AG20443 (cell line): Measurements from ENCODE around the gene RAB25.
"Not testable (repeated sequence)": the region's sequence is repeated elsewhere in the genome, so short reads cannot be mapped to it uniquely, and the experiment has no call there.

Source experiments
- DNase-seq: peaks from one replicate; pipeline ENCODE4 v3.0.0; 2012; ENCODE audit warnings: low spot score, mixed read lengths

Gene RAB25

GRCh38 chr1:156054500-156055280 lies 6.3 kb upstream of the RAB25 start, which contains the start of gene LAMTOR2:
Gene LAMTOR2, plus strand, starts transcription at chr1:156054782. Its CDS starts 108 bp downstream, at chr1:156054890.
- peak; percentile 96 for DNase-seq

- DNase-seq, result no peak
These were observed 5.5 kb upstream of the RAB25 start for GRCh38 chr1:156055281-156056048.

GRCh38 chr1:156056326-156056849 lies 4.6 kb upstream of the RAB25 start:
- DNase-seq, result no peak

GRCh38 chr1:156062189-156062588 lies 1.2 kb downstream of the RAB25 start:
- peak; percentile 49 for DNase-seq

GRCh38 chr1:156063997-156064285 lies 3.0 kb downstream of the RAB25 start:
- DNase-seq, result no peak

- no peak for DNase-seq
These were observed 3.7 kb downstream of the RAB25 start for GRCh38 chr1:156064615-156065014.

GRCh38 chr1:156065212-156065611 lies 4.3 kb downstream of the RAB25 start:
- DNase-seq, result no peak

- no peak for DNase-seq
These were observed 4.9 kb downstream of the RAB25 start for GRCh38 chr1:156065871-156066270.

GRCh38 chr1:156067262-156067661 lies 6.3 kb downstream of the RAB25 start:
- no peak for DNase-seq

GRCh38 chr1:156069490-156070455 lies 8.8 kb downstream of the RAB25 start:
- DNase-seq, result no peak

GRCh38 chr1:156070548-156070947 lies 9.6 kb downstream of the RAB25 start:
- no peak for DNase-seq

GRCh38 chr1:156071332-156071816 lies 10.4 kb downstream of the RAB25 start:
- DNase-seq, result not testable (repeated sequence)

- DNase-seq, result no peak
These were observed 11.3 kb downstream of the RAB25 start for GRCh38 chr1:156072251-156072650.

GRCh38 chr1:156073110-156073687 lies 12.2 kb downstream of the RAB25 start:
- no peak for DNase-seq

GRCh38 chr1:156073740-156074139 lies 12.8 kb downstream of the RAB25 start:
- DNase-seq, result no peak

- DNase-seq, result no peak
These were observed 13.7 kb downstream of the RAB25 start for GRCh38 chr1:156074661-156075060.

- no peak for DNase-seq
These were observed 14.2 kb downstream of the RAB25 start for GRCh38 chr1:156075162-156075561.

- no peak for DNase-seq
These were observed 14.8 kb downstream of the RAB25 start for GRCh38 chr1:156075775-156076204.

GRCh38 chr1:156076609-156077429 lies 15.9 kb downstream of the RAB25 start:
- no peak for DNase-seq

GRCh38 chr1:156077430-156077760 lies 16.4 kb downstream of the RAB25 start:
- no peak for DNase-seq

GRCh38 chr1:156078728-156079127 lies 17.8 kb downstream of the RAB25 start:
- no peak for DNase-seq
